Activated CD8-positive, alpha-beta T cell treated with anti-CD3 and anti-CD28 coated beads, Interleukin-2, amount 10 ng/mL, durations not matched to agents 7 days and 5 days (primary cell): ENCODE data around the gene CEP41. TPM values are rescaled to one million over a fixed set of nuclear protein-coding genes. Genes with fewer than 3 reads are reported as not detected.

Source experiments
- ATAC-seq: fragments of 150-1000 bp; cut with Tn5 transposase; one replicate; pipeline ENCODE4 v1.10.0; 2021; ENCODE audit warnings: moderate library complexity
- CTCF ChIA-PET: fragments of 350-600 bp; sonication (Branson Sonifier 250); formaldehyde crosslinking; loops from one replicate; lab custom pipeline; 2021; ENCODE audit warnings: antibody characterized with exemption; lab: Charles Lee
- POLR2A ChIA-PET: fragments of 350-600 bp; sonication (Branson Sonifier 250); formaldehyde crosslinking; loops from one replicate; lab custom pipeline; 2021; ENCODE audit warnings: antibody characterized with exemption; lab: Charles Lee
- DNase-seq: peaks from one replicate; pipeline ENCODE4 v3.0.0-alpha.2; 2020
- H3K27ac Mint-ChIP-seq: one replicate; pipeline ENCODE4 v1.8.0; 2021; ENCODE audit warnings: mild to moderate bottlenecking, mixed read lengths
- H3K27me3 Mint-ChIP-seq: one replicate; pipeline ENCODE4 v1.8.0; 2021; ENCODE audit warnings: low read depth, mixed read lengths
- H3K36me3 Mint-ChIP-seq: one replicate; pipeline ENCODE4 v1.8.0; 2021; ENCODE audit warnings: low read depth, mixed read lengths
- H3K4me1 Mint-ChIP-seq: one replicate; pipeline ENCODE4 v1.8.0; 2021; ENCODE audit warnings: low read depth, mixed read lengths
- H3K4me3 Mint-ChIP-seq: one replicate; pipeline ENCODE4 v1.8.0; 2021; ENCODE audit warnings: mild to moderate bottlenecking, mixed read lengths
- H3K9me3 Mint-ChIP-seq: one replicate; pipeline ENCODE4 v1.8.0; 2022; ENCODE audit warnings: mixed read lengths; ENCODE audit not compliant: insufficient read depth
- total RNA-seq, 2 experiments: library from RNA; stranded (reverse); gene quantifications; one replicate each; pipeline ENCODE4 v1.2.3, GENCODE V29; 2021

The CEP41 gene
- total RNA-seq, 2 experiments from 2014 or later = 27.6 to 31.1 TPM

DNA sequence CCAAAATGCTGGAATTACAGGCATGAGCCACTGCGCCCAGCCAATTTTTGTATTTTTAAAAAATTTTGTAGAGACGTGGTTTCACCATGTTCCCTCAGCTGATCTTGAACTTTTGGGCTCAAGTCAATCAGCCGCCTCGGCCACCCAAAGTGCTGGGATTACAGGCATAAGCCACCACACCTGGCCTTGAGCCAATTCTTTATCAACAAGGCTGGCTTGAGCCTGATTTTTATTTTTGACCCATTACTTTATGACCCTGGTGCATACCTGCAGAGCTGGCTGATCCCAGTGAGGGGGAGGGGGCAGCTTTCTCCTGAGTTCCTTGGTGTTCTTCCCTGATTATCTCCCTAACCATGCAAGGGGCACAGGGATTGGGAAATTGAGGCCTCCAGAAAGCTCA is 76.4 kb downstream of the CEP41 start:
- H3K4me1 Mint-ChIP-seq = peaks cover 26% of the 10 kb centered on the region
- CTCF ChIA-PET = no interaction called here

DNA sequence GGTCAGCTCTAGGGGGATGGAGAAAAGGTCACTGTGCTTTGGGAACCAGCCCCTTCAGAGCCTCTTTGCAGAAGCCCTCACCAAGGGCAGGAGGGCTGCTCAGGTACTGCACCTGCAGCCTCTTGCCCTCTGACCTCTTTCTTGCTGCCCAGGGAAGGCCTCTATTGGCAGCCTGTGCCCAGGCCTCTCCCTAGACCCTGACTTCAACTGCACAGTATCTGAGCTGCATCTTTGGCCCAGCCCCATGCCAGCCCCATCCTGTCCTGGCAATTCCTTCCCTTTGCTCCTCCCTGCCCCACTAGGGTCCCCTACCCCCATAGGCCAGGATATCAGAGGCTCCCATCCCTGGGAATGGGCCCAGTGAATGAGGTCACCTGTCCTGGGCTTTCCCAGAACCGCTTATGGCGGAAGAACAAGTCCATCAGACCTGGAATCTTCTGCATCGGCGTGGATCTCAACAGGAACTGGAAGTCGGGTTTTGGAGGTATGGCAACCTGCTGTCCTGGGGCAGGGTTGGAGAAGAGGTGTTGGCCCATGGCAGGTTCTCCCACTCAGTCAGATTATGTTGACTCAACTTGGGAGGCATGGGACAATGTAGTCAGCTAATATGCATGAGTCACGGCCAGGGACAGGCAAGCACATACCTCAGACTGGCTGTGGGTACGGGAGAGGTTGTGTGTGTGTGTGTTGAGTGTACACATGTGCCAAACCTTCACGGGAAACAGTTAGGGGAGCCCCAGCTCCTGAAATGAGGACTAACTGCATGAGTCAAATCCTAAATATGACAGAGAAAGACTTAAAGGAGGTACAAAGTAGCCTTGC is 77.6 kb downstream of the CEP41 start:
- ATAC-seq (no peak), DNase-seq (no peak)
- H3K27ac Mint-ChIP-seq = no peak overlapping the region
- H3K27me3 Mint-ChIP-seq = no peaks in the 10 kb centered on the region
- peaks cover 2% of the 10 kb centered on the region for H3K36me3 Mint-ChIP-seq
- peaks cover 14% of the 10 kb centered on the region for H3K4me1 Mint-ChIP-seq
- ChIA-PET POLR2A (no interaction called here), CTCF (no interaction called here)
- H3K4me3 Mint-ChIP-seq = no peak overlapping the region
- peaks cover 24% of the 10 kb centered on the region for H3K9me3 Mint-ChIP-seq

More for the DNA sequence above, 76.4 kb downstream of the CEP41 start:
- Mint-ChIP-seq H3K4me3 (no peak overlapping the region), H3K9me3 (peaks cover 20% of the 10 kb centered on the region), H3K27me3 (no peaks in the 10 kb centered on the region), H3K36me3 (peaks cover 2% of the 10 kb centered on the region), H3K27ac (no peak overlapping the region)
- no peak for ATAC-seq
- POLR2A ChIA-PET = no interaction called here
- no peak for DNase-seq

DNA sequence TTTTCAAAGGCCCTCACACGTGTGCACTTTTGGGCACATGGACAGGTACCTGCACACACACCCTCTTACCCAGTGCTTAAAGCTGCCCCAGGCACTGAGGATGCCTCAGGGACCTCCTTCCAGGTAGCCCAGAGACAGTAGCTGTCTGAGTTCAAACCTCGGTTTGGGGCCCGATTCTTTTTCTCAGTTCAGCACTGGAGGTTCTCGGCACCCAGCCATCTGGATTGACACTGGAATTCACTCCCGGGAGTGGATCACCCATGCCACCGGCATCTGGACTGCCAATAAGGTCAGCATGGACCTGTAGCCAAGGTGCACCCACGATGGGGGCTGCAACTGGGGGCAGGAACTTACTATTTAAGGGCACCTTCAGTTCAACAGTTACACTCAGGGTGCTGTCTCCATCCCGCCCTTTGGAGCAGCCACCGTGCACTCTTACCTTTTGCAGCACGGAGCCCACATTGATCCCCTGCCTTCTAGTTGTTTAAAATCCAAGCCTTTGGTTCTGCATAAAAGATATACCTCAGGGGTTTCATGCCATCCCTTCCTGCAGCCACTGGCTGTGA is 78.5 kb downstream of the CEP41 start:
- ChIA-PET CTCF (no interaction called here), POLR2A (no interaction called here)
- no peak for ATAC-seq
- no peak overlapping the region for H3K4me3 Mint-ChIP-seq
- peaks cover 1% of the 10 kb centered on the region for H3K36me3 Mint-ChIP-seq
- no peak overlapping the region for H3K27ac Mint-ChIP-seq
- H3K27me3 Mint-ChIP-seq = no peaks in the 10 kb centered on the region
- H3K4me1 Mint-ChIP-seq = peaks cover 8% of the 10 kb centered on the region
- peaks cover 24% of the 10 kb centered on the region for H3K9me3 Mint-ChIP-seq
- DNase-seq = no peak

DNA sequence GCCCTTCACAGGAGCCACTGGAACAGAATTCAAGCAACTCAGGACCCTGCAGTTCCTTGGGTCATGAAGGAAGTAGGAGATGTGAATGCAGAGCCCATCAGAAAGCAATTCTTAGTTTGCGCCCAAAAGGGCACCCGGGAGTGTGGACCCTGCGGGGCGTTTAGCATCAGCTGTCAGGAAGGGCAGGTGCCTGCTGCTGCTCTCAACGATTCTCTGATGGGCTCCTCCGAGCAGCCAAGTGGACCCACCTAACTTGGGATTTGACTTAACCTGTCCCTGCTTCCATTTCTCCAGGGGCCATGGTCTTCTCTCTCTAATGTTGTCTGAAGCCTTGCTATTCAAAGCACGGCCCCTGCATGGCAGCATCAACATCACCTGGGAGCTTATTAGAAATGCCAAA is 79.1 kb downstream of the CEP41 start:
- H3K36me3 Mint-ChIP-seq = no peaks in the 10 kb centered on the region
- ChIA-PET CTCF (no interaction called here), POLR2A (no interaction called here)
- no peak overlapping the region for H3K4me3 Mint-ChIP-seq
- peaks cover 21% of the 10 kb centered on the region for H3K9me3 Mint-ChIP-seq
- no peak for ATAC-seq
- no peaks in the 10 kb centered on the region for H3K27me3 Mint-ChIP-seq
- peaks cover 2% of the 10 kb centered on the region for H3K4me1 Mint-ChIP-seq
- no peak overlapping the region for H3K27ac Mint-ChIP-seq
- no peak for DNase-seq

DNA sequence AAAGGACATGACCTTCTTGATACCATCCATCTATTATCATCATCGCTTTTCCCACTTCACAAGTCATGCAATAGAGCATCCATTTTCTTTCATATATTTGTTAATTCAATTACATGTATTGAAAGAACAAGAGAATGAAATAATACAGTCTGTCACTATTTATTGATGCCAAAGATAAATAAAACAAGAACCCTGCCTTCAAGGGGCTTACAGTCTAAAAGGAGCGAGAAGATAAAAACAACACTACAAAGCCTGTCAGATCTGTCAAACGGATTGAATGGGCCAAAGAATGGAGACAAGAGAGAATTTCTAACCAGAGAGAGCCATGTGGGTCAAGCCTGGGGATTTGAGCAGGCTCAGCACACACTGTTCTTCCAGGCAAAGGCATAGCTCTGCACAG is 80.3 kb downstream of the CEP41 start:
- Mint-ChIP-seq H3K4me3 (no peak overlapping the region), H3K36me3 (no peaks in the 10 kb centered on the region), H3K27me3 (no peaks in the 10 kb centered on the region), H3K9me3 (peaks cover 20% of the 10 kb centered on the region), H3K27ac (no peak overlapping the region), H3K4me1 (no peaks in the 10 kb centered on the region)
- ChIA-PET POLR2A (no interaction called here), CTCF (no interaction called here)
- DNase-seq (no peak), ATAC-seq (no peak)

DNA sequence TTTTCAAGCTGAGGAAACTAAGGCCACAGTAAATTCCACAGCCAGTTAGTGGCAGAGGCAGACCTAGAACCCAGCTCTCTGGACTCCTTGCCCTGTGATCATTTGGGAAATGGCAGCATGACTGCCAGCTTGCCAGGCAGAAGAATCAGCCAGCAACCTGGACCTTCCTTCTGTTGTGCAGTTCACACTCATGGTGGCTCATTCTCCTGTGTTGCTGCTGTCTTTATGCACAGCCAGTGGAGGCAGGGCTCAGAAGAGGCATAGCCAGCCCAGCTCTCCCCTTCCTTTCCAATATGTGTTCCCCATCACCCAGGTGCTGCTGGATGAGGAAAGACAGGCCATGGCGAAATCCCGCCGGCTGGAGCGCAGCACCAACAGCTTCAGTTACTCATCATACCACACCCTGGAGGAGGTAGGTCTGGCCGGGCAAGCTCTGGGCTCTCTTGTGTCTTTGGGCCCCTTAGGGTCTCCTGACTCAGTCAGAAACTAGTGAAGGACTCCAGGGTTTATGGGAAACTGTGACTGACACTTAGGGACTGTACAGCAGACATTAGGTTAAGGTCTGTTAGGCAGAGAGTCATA is 81.4 kb downstream of the CEP41 start:
- Mint-ChIP-seq H3K9me3 (peaks cover 20% of the 10 kb centered on the region), H3K4me1 (no peaks in the 10 kb centered on the region), H3K36me3 (no peaks in the 10 kb centered on the region), H3K4me3 (no peak overlapping the region), H3K27ac (no peak overlapping the region), H3K27me3 (no peaks in the 10 kb centered on the region)
- DNase-seq (no peak), ATAC-seq (no peak)
- POLR2A ChIA-PET = no interaction called here
- CTCF ChIA-PET = no interaction called here

DNA sequence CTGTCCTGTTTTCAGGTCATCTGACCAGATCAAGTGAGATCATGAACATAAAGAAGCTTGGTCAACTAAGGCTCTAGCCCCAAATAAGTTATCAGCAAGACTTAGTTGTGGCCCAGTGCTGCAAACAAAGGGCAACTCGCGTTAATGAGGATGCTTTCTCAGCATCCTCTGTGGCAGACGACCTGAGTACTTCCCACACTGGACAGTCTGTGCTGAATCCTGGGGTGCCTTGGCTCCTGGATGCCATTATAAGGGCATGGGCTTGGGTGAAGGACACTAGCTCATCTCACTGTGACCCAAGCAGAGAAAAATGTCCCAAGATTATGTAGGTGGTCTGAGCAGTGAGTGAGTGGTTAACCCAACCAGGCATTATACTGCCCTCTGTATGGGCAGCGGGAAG is 82.3 kb downstream of the CEP41 start:
- no peak for ATAC-seq
- no peaks in the 10 kb centered on the region for H3K36me3 Mint-ChIP-seq
- no peaks in the 10 kb centered on the region for H3K27me3 Mint-ChIP-seq
- H3K4me3 Mint-ChIP-seq = no peak overlapping the region
- POLR2A ChIA-PET = interaction anchor here (0.7 kb wide), 1 partner anchor 103 kb away, joined by 3 read pairs; no protein-coding TSS in a partner anchor
- H3K27ac Mint-ChIP-seq = no peak overlapping the region
- peaks cover 20% of the 10 kb centered on the region for H3K9me3 Mint-ChIP-seq
- CTCF ChIA-PET = no interaction called here
- H3K4me1 Mint-ChIP-seq = no peaks in the 10 kb centered on the region
- no peak for DNase-seq

DNA sequence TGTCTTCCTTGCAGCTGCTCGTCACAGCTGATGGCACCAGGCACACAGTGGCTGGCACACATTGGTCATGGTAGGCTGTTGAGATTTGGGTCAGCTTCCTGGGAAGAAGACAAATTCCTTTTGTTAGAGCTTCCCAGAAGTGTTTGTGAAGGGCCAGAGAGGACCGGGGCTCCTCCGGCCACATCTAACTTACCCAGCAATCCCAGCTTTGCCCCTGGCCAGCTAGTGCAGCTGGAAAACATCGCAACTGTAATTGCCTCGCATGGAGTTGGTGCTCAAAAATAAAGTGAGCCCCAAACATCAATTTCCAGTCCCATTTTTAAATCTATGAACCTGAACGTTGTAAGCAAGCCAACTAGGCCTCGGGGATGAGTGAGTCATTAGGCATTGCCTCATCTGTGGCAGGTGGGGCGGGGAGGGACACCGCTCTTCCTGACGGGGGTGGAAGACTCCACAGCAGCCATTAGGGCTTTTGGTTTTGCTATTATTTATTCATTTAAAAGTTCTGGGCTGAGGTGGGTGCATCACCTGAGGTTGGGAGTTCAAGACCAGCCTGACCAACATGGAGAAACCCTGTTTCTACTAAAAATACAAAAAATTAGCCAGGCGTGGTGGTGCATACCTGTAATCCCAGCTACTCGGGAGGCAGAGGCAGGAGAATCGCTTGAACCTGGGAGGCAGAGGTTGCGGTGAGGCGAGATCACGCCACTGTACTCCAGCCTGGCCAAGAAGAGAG is 83.8 kb downstream of the CEP41 start:
- Mint-ChIP-seq H3K9me3 (peaks cover 20% of the 10 kb centered on the region), H3K4me1 (no peaks in the 10 kb centered on the region), H3K36me3 (no peaks in the 10 kb centered on the region), H3K4me3 (no peak overlapping the region), H3K27me3 (no peaks in the 10 kb centered on the region), H3K27ac (no peak overlapping the region)
- DNase-seq = no peak
- ATAC-seq = no peak
- ChIA-PET CTCF (no interaction called here), POLR2A (no interaction called here)

DNA sequence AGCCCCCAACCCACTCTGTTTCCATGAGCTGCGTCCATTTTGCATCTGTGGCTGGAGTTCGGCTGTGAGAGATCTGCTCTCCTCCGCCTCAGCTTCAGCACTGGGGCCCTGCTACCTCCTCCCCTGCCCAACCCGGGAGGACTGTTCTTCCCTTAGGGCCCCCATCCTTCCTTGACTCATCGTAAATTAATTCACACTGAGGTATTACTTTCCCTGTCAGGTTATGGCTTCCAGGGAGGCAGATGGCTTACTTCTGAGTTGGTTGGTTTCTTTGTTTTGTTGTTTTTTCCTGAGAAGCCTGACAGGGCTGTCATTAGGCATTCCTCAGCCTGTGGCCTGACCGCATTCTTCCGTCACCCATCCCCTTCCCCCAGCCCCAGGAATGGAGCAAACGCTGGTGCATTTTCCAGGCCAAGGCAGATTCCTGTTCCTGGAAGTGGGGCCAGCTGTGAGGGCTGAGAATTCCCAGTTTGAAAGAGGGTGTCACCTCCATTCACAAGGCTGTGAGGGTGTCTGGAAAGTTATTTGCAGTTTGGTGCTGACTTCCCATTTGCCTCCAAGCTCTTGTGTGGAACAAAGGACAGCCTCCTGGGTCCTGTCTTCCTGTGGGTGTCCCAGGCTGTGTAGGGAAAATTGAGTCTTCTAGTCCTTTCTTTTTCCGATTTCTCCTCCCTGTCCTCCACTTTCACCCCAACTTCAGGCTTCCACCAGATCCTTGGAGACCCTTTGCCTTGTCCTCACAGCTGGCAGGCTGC is 84.5 kb downstream of the CEP41 start:
- Mint-ChIP-seq H3K4me1 (no peaks in the 10 kb centered on the region), H3K9me3 (peaks cover 19% of the 10 kb centered on the region), H3K36me3 (no peaks in the 10 kb centered on the region), H3K27me3 (no peaks in the 10 kb centered on the region), H3K4me3 (no peak overlapping the region), H3K27ac (no peak overlapping the region)
- ChIA-PET POLR2A (interaction anchor here (0.6 kb wide), 1 partner anchor 83 kb away, joined by 3 read pairs; no protein-coding TSS in a partner anchor), CTCF (no interaction called here)
- ATAC-seq = no peak
- DNase-seq = no peak

DNA sequence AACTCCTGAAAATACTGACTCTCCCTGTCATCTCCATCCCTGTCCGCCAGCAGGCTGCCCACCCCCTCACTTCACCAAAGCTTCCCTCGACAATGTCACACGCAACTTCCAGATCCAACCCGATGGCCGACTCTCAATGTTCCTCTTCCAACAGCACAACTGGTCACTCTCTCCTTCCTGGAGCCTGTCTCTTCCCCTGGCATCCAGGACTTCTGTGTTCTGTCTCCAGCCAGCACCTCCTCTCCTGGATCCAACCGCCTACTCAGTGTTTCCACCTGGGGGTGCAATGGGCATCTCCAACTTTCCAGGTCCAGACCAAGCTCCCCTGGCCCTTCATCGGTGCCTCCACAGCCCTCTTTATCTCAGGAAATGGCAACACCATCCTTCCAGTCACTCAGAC is 87.6 kb downstream of the CEP41 start:
- H3K27ac Mint-ChIP-seq = no peak overlapping the region
- no peak overlapping the region for H3K4me3 Mint-ChIP-seq
- no peaks in the 10 kb centered on the region for H3K36me3 Mint-ChIP-seq
- peaks cover 5% of the 10 kb centered on the region for H3K4me1 Mint-ChIP-seq
- DNase-seq = no peak
- ChIA-PET POLR2A (no interaction called here), CTCF (no interaction called here)
- no peaks in the 10 kb centered on the region for H3K9me3 Mint-ChIP-seq
- H3K27me3 Mint-ChIP-seq = no peaks in the 10 kb centered on the region
- no peak for ATAC-seq

DNA sequence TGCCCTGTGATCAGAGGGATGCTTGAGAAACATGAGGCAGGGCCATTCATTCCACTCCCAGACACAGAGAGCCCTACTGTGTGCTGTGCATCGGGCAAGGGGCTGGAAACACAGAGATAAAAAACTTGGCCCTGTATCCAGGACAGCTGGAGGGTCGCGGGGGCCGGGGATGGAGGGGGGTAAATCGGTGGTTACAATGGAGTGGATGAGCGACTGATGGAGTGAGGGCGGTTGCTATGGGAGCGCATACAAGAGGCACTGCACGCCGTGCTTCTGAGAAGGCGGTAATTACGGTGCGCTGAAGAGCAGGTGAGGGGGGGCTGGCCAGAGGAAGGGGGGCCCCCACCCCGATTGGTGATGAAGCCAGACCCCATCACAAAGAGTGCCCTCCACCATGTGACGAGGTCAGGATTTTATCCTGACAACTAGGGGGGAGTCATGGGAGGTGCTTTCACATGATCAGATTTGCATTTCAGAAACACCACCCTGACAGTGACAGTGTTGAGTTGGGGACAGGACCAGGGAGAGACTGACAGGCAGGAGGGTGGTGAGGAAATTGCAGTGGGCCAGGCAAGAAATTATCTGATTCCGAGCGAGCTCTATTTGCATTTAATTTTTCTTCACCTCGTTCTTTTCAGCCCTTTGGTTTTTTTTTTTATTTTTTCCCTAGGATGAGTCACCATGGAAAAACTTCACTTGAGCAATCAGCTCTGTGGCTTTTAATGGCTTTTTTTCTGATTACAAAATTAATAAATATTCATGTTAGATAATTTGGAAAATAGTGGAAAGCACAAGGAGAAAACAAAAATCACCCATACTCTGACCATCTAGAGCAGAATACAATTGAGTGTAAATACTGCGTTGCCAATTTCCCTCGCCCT is 88.4 kb downstream of the CEP41 start:
- Mint-ChIP-seq H3K36me3 (no peaks in the 10 kb centered on the region), H3K4me1 (peaks cover 5% of the 10 kb centered on the region), H3K27me3 (no peaks in the 10 kb centered on the region), H3K27ac (no peak overlapping the region), H3K4me3 (no peak overlapping the region), H3K9me3 (no peaks in the 10 kb centered on the region)
- no peak for ATAC-seq
- no peak for DNase-seq
- CTCF ChIA-PET = no interaction called here
- POLR2A ChIA-PET = no interaction called here
